ENCODE measurements around the gene TNNI3.
"Not testable (repeated sequence)": the region's sequence is repeated elsewhere in the genome, so short reads cannot be mapped to it uniquely, and the experiment has no call there.

Gene TNNI3

GRCh38 chr19:55172741-55173140, 15.2 kb upstream of the TNNI3 start:
- DNase-seq, result no peak

GRCh38 chr19:55172318-55172717, 14.8 kb upstream of the TNNI3 start:
- DNase-seq, result not testable (repeated sequence)

- no peak for DNase-seq
These were observed 13.9 kb upstream of the TNNI3 start for GRCh38 chr19:55171440-55171839.

- no peak for DNase-seq
These were observed 11.6 kb upstream of the TNNI3 start for GRCh38 chr19:55169136-55169535.

- peak; percentile 48 for DNase-seq
These were observed 9.2 kb upstream of the TNNI3 start, which contains the start of gene DNAAF3 for GRCh38 chr19:55166530-55167268. Gene DNAAF3, minus strand, starts transcription at chr19:55166613. Its CDS starts 200 bp downstream, at chr19:55166413.

- DNase-seq, result peak; percentile 27
These were observed 8.5 kb upstream of the TNNI3 start for GRCh38 chr19:55165952-55166529.

GRCh38 chr19:55161571-55162322, 4.2 kb upstream of the TNNI3 start:
- DNase-seq, result no peak

GRCh38 chr19:55160986-55161365, 3.4 kb upstream of the TNNI3 start:
- no peak for DNase-seq

- peak; percentile 80 for DNase-seq
These were observed 2.8 kb upstream of the TNNI3 start for GRCh38 chr19:55160128-55160985.

GRCh38 chr19:55158848-55159749, 1.6 kb upstream of the TNNI3 start:
- DNase-seq, result no peak

GRCh38 chr19:55158423-55158822, 891 bp upstream of the TNNI3 start:
- no peak for DNase-seq

- DNase-seq, result no peak
These were observed 1.1 kb downstream of the TNNI3 start for GRCh38 chr19:55156202-55157063.

- not testable (repeated sequence) for DNase-seq
These were observed 1.7 kb downstream of the TNNI3 start for GRCh38 chr19:55155784-55156183.

- no peak for DNase-seq
These were observed 3.8 kb downstream of the TNNI3 start for GRCh38 chr19:55153652-55154264.

- DNase-seq, result no peak
These were observed 5.5 kb downstream of the TNNI3 start for GRCh38 chr19:55152017-55152416.

- no peak for DNase-seq
These were observed 8.2 kb downstream of the TNNI3 start, which contains the start of gene TNNT1 for GRCh38 chr19:55149078-55150003. Gene TNNT1, minus strand, starts transcription at chr19:55149206. Its CDS starts 2,049 bp downstream, at chr19:55147157.

- DNase-seq, result no peak
These were observed 9.8 kb downstream of the TNNI3 start for GRCh38 chr19:55147545-55148251.

GRCh38 chr19:55146705-55147273, 10.7 kb downstream of the TNNI3 start:
- DNase-seq, result no peak
